Common myeloid progenitor, CD34-positive (primary cell): ENCODE data around the gene RBBP8NL.

Experiments used
- CTCF ChIA-PET: fragments of 350-600 bp; sonication (Branson Sonifier 250); formaldehyde crosslinking; loops from one replicate; lab custom pipeline; 2021; ENCODE audit warnings: antibody characterized with exemption; lab: Charles Lee
- POLR2A ChIA-PET: fragments of 350-600 bp; sonication (Branson Sonifier 250); formaldehyde crosslinking; loops from one replicate; lab custom pipeline; 2021; ENCODE audit warnings: antibody characterized with exemption; lab: Charles Lee
- DNase-seq, 3 donors: peaks; one replicate each; pipeline versions ENCODE4 v3.0.0 to v3.0.0-alpha.2; 2013
- H3K27ac ChIP-seq, 2 experiments: 1 replicate in 1 of 2; 2 replicates in 1 of 2; pipeline ENCODE4 v1.7.0; 2013; ENCODE audit warnings: inconsistent platforms in 2 of 2, low read length in 2 of 2, mild to moderate bottlenecking in 2 of 2, low read depth in 1 of 2, moderate library complexity in 1 of 2; ENCODE audit not compliant: severe bottlenecking in 2 of 2, insufficient read depth in 1 of 2, poor library complexity in 1 of 2
- H3K27me3 ChIP-seq, 5 experiments: replicated peaks in 2 of 5; 1 replicate in 3 of 5; 2 replicates in 2 of 5; pipeline versions ENCODE4 v1.6.1 to v1.7.0; 2013; ENCODE audit warnings: low read length in 4 of 5, mild to moderate bottlenecking in 2 of 5, moderate library complexity in 2 of 5, inconsistent platforms in 1 of 5; ENCODE audit not compliant: insufficient read depth in 5 of 5, control insufficient read depth in 4 of 5
- H3K36me3 ChIP-seq, 4 experiments: 1 replicate in 2 of 4; 2 replicates in 2 of 4; pipeline versions ENCODE4 v1.6.1 to v1.7.0; 2013; ENCODE audit warnings: low read length in 3 of 4, control low read depth in 1 of 4, mild to moderate bottlenecking in 1 of 4; ENCODE audit not compliant: control insufficient read depth in 4 of 4, insufficient read depth in 4 of 4
- H3K4me1 ChIP-seq, 4 experiments: 1 replicate in 3 of 4; 2 replicates in 1 of 4; pipeline versions ENCODE4 v1.6.1 to v1.7.1; 2013; ENCODE audit warnings: low read length in 3 of 4, mild to moderate bottlenecking in 3 of 4, control low read depth in 1 of 4, inconsistent platforms in 1 of 4, moderate library complexity in 1 of 4; ENCODE audit not compliant: control insufficient read depth in 4 of 4, insufficient read depth in 4 of 4; ENCODE audit errors: control extremely low read depth in 1 of 4
- H3K4me3 ChIP-seq, 7 experiments: 1 replicate in 4 of 7; 2 replicates in 3 of 7; pipeline versions ENCODE4 v1.5.1 to v1.7.0; 2013; ENCODE audit warnings: mild to moderate bottlenecking in 7 of 7, low read length in 6 of 7, moderate library complexity in 6 of 7, inconsistent platforms in 2 of 7, low read depth in 2 of 7, control low read depth in 1 of 7; ENCODE audit not compliant: insufficient read depth in 4 of 7, control insufficient read depth in 1 of 7; ENCODE audit errors: extremely low read depth in 1 of 7
- H3K9me3 ChIP-seq, 5 experiments: 1 replicate in 4 of 5; 2 replicates in 1 of 5; pipeline versions ENCODE4 v1.6.1 to v1.7.1; 2013; ENCODE audit warnings: low read length in 4 of 5, mild to moderate bottlenecking in 2 of 5, inconsistent platforms in 1 of 5, low read depth in 1 of 5, moderate library complexity in 1 of 5; ENCODE audit not compliant: control insufficient read depth in 4 of 5, insufficient read depth in 2 of 5; ENCODE audit errors: control extremely low read depth in 1 of 5
- WGBS: methylation state at CpG from one replicate; pipeline ENCODE4 v1.1.5; 2013; ENCODE audit not compliant: insufficient coverage; 5-methylcytosine and 5-hydroxymethylcytosine counted together

RBBP8NL gene

DNA sequence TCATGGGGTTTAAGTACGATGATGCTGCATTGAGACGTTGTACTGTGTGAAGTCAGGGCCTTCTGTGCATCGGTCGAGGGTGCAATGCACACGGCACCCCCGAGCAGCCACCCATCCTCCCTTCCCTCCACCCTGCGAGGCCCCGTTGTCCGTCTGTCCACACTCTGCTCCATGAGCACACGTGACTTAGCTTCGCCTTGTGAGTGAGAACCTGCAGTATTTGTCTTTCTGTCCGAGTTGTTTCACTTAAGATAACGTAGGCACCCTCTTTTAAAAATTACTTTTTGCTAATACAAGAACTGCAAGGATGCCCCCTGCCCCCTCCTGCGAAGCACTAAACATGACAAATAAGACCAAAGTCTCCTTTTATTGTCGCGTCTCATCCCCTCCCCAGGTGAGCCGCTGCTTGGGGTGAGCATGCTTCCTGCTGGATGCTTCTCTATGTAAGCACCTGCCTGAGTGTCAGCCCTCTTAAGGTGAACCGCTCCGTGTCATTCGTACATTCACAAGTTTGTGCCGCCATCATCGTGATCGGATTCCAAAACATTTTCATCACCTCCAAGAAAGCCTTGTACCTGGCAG lies 3.6 kb upstream of the RBBP8NL start:
- Histone ChIP-seq H3K36me3 (no peaks in the 10 kb centered on the region), H3K27me3 (peaks cover 0 to 40% (median 15%) of the 10 kb centered on the region in 5 experiments), H3K4me3 (no peak overlapping the region), H3K4me1 (peaks cover 0 to 3% (median 0%) of the 10 kb centered on the region in 4 experiments), H3K9me3 (no peaks in the 10 kb centered on the region), H3K27ac (no peak overlapping the region)
- WGBS = 82% methylated on average over 23 of the region's 23 CpGs
- CTCF ChIA-PET = interaction anchor here (1.9 kb wide), 1 partner anchor 21 kb away, joined by 6 read pairs; no protein-coding TSS in a partner anchor
- no peak for DNase-seq
- POLR2A ChIA-PET = no interaction called here

DNA sequence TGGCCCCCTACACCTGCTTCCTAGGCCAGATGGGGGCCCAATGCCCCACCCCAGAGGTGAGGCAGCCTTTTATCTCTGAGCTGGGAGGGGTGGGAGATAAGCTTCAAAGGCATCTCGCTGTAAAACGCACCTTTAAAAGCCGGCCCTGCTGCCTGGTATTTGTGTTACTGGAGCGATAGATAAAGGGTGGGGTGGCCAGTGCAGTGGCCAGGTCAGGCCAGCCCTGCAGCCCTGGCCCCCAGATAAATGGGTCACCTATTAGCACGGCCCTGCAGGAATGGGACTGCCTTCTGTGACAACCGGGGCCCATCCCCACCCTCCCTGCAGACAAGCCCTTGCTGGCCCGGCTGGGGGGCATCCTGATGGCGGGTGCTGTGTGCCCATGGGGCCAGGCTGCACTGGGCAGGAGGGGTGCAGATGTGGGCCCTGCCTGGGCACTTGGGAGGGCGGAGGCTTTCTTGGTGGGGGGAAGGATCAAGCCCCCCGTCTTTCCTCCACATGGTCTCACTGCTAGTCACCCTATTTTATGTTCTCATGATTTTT lies 3.0 kb upstream of the RBBP8NL start:
- POLR2A ChIA-PET = no interaction called here
- 90% methylated on average over 6 of the region's 10 CpGs for WGBS
- peaks cover 0 to 34% (median 11%) of the 10 kb centered on the region in 5 experiments for H3K27me3 ChIP-seq
- peaks cover 0 to 3% (median 0%) of the 10 kb centered on the region in 4 experiments for H3K4me1 ChIP-seq
- H3K9me3 ChIP-seq = no peaks in the 10 kb centered on the region
- H3K36me3 ChIP-seq = no peaks in the 10 kb centered on the region
- no peak overlapping the region for H3K4me3 ChIP-seq
- DNase-seq = no peak
- no peak overlapping the region for H3K27ac ChIP-seq
- CTCF ChIA-PET = interaction anchor here (1.9 kb wide), 1 partner anchor 20 kb away, joined by 6 read pairs; no protein-coding TSS in a partner anchor

DNA sequence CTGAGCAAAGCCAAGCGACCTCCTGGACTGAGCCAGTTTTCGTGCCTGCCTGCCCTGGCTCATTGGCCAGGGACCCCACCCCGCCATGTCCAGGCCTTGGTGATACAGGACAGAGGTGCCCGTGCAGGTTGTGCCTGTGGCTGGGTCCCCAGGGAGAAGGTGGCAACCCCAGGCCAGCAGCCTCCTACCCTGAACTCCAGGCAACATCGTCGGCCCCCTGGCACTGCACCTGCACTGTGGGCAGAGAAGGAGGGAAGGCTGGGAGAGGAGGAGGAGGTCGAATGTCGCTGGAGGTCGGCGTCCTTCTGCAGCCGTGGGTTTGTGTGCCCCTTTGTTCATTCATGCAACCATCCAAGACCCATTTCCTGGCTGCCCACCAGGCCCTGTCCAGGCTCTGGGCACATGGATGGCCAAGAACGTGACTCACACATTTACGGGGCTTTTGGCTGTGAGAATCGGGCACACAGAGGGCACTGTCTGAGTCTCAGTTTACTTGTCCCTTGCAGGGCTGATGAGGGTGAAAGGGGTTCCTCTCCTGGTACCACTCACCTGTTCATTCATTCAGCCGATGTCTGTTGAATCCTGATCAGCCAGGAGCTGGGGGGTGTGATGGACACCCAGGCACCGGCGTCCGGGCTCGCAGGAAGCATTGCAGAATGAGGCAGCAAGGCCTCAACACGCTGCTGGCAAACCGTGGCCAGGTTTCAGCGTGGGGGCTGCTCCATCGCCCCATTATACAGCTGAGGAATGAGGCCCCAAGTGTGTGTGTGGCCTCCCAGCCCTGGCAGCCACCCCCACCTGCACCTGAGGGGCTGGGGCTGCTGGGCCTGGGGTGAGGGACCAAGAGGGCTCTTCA lies 2.3 kb upstream of the RBBP8NL start:
- H3K27me3 ChIP-seq = peaks cover 0 to 27% (median 9%) of the 10 kb centered on the region in 5 experiments
- H3K9me3 ChIP-seq = no peaks in the 10 kb centered on the region
- H3K4me1 ChIP-seq = peaks cover 0 to 3% (median 0%) of the 10 kb centered on the region in 4 experiments
- POLR2A ChIA-PET = no interaction called here
- WGBS = 92% methylated on average over 17 of the region's 23 CpGs
- H3K36me3 ChIP-seq = no peaks in the 10 kb centered on the region
- CTCF ChIA-PET = interaction anchor here (1.9 kb wide), 1 partner anchor 19 kb away, joined by 6 read pairs; no protein-coding TSS in a partner anchor
- no peak overlapping the region for H3K4me3 ChIP-seq
- no peak for DNase-seq
- H3K27ac ChIP-seq = no peak overlapping the region

DNA sequence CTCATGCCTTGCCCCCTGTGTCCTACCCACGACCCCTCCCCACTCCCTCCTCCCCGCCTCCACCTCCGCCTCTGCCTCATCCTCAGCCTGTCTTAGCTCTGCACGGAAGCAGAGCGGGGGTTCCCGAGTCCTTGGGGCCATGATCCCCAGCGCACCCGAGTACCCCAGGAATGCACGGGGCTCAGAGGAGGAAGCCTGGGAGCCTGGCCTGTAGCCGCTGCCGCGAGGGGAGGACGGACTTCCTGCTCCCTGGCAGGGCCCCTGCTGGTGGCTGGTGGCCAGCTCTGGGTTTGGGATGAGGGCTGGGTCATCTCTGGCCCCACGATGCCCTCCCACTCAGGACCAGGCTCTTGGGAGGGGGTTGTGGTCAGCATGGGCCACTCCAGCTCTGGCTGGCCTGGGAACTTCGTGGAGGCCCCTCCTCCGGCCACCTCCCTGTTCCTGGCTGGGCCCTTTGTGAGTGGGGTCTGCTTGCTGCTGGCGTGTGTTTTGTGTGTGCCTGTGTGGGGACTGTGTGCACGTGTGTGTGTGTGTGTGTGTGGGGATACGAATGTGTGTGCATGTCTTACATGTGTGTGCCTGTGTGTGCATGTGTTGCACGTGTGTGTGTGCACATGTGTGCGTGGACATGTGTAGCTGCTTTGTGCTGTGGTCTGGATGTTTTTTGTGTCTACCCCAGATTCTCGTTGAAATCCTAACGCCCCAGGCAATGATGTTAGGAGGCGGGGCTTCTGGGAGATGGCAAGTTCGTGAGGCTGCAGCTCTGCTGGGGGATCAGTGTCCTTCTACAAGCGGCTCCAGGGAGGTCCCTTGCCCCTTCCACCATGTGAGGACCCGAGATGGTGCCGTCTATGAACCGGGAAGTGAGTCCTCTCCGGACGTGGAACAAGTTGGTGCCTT lies 1.3 kb upstream of the RBBP8NL start:
- Histone ChIP-seq H3K9me3 (no peaks in the 10 kb centered on the region), H3K27ac (no peak overlapping the region), H3K36me3 (no peaks in the 10 kb centered on the region), H3K27me3 (peaks cover 0 to 24% (median 4%) of the 10 kb centered on the region in 5 experiments), H3K4me1 (peaks cover 0 to 3% (median 0%) of the 10 kb centered on the region in 4 experiments), H3K4me3 (no peak overlapping the region)
- POLR2A ChIA-PET = no interaction called here
- CTCF ChIA-PET = interaction anchor here (1.9 kb wide), 1 partner anchor 18 kb away, joined by 6 read pairs; no protein-coding TSS in a partner anchor
- 56% methylated on average over 26 of the region's 31 CpGs for WGBS
- DNase-seq = no peak

DNA sequence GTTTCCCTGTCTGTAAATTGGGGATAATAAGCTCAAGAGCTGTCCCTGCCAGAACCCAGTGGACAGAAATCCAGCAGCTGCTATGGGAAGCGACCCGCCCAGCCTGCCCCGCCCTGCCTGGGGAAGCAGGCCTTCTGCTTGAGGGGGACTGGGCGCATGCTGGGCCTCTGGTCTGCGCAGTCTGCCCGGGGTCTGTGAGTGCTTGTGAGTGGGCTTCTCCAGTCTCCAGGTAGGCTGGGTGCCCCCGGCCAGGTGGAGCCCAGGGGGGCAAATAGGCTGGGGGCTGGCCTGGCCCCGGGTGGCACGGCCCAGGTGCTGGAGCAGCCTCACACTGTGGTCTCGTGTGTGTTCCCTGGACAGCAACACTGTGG lies 648 bp upstream of the RBBP8NL start:
- Histone ChIP-seq H3K36me3 (no peaks in the 10 kb centered on the region), H3K4me3 (no peak overlapping the region), H3K27me3 (peaks cover 0 to 24% (median 2%) of the 10 kb centered on the region in 5 experiments), H3K27ac (no peak overlapping the region), H3K4me1 (peaks cover 0 to 3% (median 0%) of the 10 kb centered on the region in 4 experiments), H3K9me3 (no peaks in the 10 kb centered on the region)
- DNase-seq = no peak
- POLR2A ChIA-PET = no interaction called here
- 94% methylated on average over 10 of the region's 10 CpGs for WGBS
- CTCF ChIA-PET = no interaction called here

DNA sequence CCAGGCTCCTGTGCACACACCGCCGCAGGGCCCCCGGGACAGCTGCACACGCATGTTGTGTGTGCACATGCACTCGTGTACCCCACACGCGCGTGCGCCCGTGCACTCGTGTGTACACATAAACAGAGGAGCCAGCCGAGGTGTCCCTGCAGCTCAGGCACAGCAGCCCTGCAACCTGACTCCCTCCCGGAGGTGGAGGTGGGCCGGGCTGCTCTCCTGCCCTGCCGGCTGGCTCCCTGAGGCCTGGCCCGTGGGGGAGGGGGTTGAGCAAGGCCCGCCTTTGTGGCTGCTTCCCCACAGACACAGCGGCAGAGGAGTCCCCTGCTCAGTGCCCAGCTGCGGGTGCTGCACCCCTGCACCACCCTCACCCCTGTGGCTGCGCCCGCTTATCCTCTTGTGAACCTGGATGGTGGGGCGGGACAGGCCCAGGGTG lies 624 bp downstream of the RBBP8NL start:
- CTCF ChIA-PET = no interaction called here

More for the DNA sequence above, 624 bp downstream of the RBBP8NL start:
- Histone ChIP-seq H3K27me3 (peaks cover 0 to 21% (median 2%) of the 10 kb centered on the region in 5 experiments), H3K4me3 (no peak overlapping the region), H3K4me1 (peaks cover 0 to 3% (median 0%) of the 10 kb centered on the region in 4 experiments), H3K27ac (no peak overlapping the region), H3K36me3 (no peaks in the 10 kb centered on the region), H3K9me3 (no peaks in the 10 kb centered on the region)
- POLR2A ChIA-PET = no interaction called here
- WGBS = 71% methylated on average over 18 of the region's 22 CpGs
- DNase-seq = no peak
